ENCODE results near the gene ANGPTL7.

ANGPTL7 gene

GRCh38 chr1:11204396-11205190 lies 15.4 kb downstream of the ANGPTL7 start:
- DNase-seq (ENCODE audit: low spot score) = no peak

GRCh38 chr1:11207898-11208611 lies 18.9 kb downstream of the ANGPTL7 start:
- DNase-seq (ENCODE audit: low spot score) = no peak

- no peak for DNase-seq (ENCODE audit: low spot score)
Measured at GRCh38 chr1:11211461-11211860, 22.3 kb downstream of the ANGPTL7 start.

- DNase-seq (ENCODE audit: low spot score) = no peak
Measured at GRCh38 chr1:11211925-11212587, 22.9 kb downstream of the ANGPTL7 start.

GRCh38 chr1:11214698-11215380 lies 25.7 kb downstream of the ANGPTL7 start:
- DNase-seq (ENCODE audit: low spot score) = no peak

- DNase-seq (ENCODE audit: low spot score) = no peak
Measured at GRCh38 chr1:11215381-11216005, 26.3 kb downstream of the ANGPTL7 start.

GRCh38 chr1:11216074-11216473 lies 26.9 kb downstream of the ANGPTL7 start:
- no peak for DNase-seq (ENCODE audit: low spot score)

- DNase-seq (ENCODE audit: low spot score) = no peak
Measured at GRCh38 chr1:11227106-11228077, 38.2 kb downstream of the ANGPTL7 start.

GRCh38 chr1:11229203-11229602 lies 40.0 kb downstream of the ANGPTL7 start:
- DNase-seq (ENCODE audit: low spot score) = no peak

- DNase-seq (ENCODE audit: low spot score) = no peak
Measured at GRCh38 chr1:11233208-11233607, 44.1 kb downstream of the ANGPTL7 start.

- DNase-seq (ENCODE audit: low spot score) = no peak
Measured at GRCh38 chr1:11237356-11237755, 48.2 kb downstream of the ANGPTL7 start.

GRCh38 chr1:11238311-11238710 lies 49.2 kb downstream of the ANGPTL7 start:
- DNase-seq (ENCODE audit: low spot score) = no peak

GRCh38 chr1:11245248-11245647 lies 56.1 kb downstream of the ANGPTL7 start:
- no peak for DNase-seq (ENCODE audit: low spot score)

All from iPS-NIHi11 (cell line).